NOMO-1 (cell line): Measurements from ENCODE around the gene KRTAP12-2.

Experiments
- DNase-seq, 2 experiments: peaks; one replicate each; lab custom pipeline; 2025; ENCODE audit not compliant: unreplicated experiment in 2 of 2; lab: John Stamatoyannopoulos, UW

The KRTAP12-2 gene

DNA sequence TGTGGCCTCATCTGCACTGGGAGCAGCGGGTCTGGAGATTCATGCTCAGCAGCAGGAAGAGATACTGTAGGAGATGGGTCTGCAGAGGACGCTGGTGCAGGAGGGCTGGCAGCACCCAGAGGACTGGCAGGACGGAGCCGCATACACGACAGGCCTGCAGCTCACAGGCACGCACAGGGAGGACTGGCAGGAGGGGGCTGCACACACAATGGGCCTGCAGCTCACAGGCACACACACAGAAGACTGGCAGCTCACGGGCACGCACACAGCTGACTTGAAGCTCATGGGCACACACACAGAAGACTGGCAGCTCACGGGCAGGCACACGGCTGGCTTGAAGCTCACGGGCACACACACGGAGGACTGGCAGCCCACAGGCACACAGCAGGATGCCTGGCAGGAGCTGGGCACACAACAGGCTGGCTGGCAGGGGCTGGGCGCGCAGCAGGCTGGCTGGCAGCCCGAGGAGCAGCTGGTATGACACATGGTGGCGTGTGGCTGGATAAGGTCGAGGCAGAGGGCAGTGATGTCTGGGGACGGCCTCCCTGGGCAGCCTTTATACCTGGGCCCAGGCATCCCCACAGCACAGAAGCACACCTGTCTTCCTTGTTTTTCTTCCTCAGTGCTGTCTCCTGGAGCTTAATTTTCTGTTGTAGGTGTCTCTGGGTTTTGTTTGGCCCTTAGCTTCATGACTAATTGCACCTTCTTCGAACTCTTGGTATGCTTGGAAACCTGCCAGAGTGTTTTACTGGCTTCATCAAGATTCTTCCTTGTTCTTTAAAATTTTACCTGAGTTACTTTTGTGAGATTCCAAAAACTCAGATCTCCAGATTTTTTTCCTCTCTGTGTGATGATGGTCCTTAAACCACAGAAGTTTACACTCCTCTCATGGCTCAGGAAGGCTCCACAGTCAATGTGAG lies at the start of gene KRTAP12-2:
Gene KRTAP12-2, minus strand, starts transcription at position 527 of the 920 bp plus-strand sequence. Its CDS starts 41 bp downstream, at position 486.
- DNase-seq: no peak

- DNase-seq: no peak
Observed at GRCh38 chr21:44714905-44715304, 48.2 kb upstream of the KRTAP12-2 start.

GRCh38 chr21:44713846-44714245 lies 47.1 kb upstream of the KRTAP12-2 start:
- DNase-seq: no peak

DNA sequence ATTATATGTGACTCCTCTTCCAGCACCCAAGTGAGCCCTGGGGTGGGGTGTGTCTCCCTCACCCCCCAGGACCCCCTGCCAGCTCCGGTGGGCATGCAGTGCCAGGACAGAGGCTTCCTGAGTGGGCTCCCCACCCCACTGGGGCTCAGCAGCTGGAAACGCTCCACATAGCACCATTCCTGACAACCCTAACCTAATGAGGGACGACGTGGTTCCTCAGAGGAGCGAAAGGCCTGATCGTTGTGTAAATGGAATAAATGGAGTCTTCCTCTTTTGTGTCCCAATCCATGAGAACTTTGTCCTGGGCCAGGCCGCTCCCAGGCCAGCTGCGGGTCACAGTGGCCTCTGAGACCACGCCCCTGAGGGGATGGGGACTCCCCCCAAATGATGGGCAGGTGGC lies 46.4 kb upstream of the KRTAP12-2 start:
- no peak for DNase-seq

DNA sequence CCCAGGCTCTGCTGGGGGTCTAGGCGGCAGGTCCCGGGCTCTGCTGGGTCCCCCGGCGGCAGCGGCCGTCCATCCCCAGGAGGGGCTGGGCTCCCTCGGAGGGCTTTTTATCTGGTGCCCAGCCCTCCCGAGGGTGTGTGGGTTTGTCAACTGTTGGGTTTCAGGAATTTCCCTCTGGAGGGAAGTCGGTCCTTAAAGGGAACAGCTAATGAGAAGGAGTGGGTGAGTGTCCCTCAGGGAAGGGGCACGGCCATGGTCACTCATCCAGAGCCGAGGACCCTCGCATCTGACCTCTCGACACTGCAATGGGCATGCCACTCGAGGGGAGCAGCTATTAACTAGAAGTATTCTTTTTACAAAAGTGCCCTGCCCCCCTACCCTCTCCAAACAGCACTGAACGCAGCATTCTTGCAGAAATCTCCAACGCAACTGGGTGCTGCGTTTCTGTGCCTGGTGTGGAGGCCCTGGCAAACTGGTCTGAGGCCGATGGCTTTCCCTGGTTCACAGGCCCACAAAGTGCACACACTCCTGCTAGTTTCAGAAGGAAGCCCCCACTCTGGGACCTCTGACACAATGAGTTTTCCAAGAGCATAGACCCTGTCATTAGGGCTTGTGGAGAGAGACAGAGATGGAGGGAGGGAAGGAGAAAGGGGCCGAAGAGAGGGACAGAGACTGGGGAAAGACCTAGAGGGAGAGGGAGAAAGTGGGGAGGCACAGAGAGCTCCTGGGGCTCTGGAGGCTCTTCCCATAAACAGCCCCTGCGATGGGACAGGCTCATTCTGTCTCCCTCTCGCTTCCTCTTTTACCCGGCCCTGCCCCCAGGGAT lies 45.7 kb upstream of the KRTAP12-2 start:
- DNase-seq: no peak

- no peak for DNase-seq
Observed at GRCh38 chr21:44711327-44712202, 44.8 kb upstream of the KRTAP12-2 start, which contains the start of gene TSPEAR. Gene TSPEAR, minus strand, starts transcription at chr21:44711572. Its CDS starts 58 bp downstream, at chr21:44711514.

DNA sequence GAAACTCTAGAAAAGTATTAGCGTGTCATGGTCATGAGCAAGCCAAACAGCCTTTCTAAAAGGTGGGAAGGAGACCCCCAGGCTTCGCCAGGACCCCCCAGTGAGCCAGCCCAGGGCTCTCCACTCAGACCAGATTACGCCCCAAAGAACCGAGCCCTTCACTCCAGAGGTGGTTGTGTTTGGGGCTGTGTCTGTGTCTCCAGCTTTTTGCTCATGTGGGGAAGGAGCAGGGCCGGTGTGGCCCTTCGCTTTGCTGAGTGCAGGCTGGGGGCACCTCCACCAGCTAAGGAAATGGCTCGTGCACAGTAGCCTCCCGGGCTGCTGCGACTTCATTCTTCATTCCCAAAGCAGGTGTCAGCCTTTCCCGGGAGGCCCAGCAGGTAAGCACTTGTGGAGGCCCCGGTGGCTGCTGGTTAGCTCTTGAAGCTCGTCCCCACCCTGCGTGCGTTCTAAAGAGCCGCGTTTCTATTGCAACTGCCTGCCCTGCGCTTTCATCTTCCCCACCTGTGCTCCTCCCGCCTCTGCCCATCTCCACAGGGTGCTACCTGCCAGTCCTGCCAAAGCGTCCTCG lies 44.1 kb upstream of the KRTAP12-2 start:
- no peak for DNase-seq

DNA sequence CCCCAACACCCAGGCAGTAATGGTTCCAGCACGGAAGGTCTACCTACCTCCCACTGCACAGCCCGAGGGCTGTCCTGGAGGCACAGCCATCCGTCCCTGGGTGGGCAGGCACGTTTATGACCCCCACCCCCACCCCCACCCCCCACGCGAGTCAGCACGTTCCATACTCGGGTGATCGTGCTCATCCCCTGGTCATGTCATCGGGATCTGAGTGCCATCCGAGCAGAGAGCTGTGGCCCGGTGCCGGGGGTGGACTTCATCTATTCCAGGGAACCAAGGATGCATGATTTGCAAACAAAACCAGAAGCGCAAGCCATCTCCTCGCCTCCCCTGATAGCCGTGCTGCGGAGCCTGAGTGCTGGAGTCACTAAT lies 43.6 kb upstream of the KRTAP12-2 start:
- DNase-seq: no peak

GRCh38 chr21:44709426-44710293 lies 42.9 kb upstream of the KRTAP12-2 start:
- DNase-seq: peak in 1 of 2 experiments; percentile 7

- DNase-seq: peak in 1 of 2 experiments; percentile 4
Observed at GRCh38 chr21:44708866-44709425, 42.2 kb upstream of the KRTAP12-2 start.

DNA sequence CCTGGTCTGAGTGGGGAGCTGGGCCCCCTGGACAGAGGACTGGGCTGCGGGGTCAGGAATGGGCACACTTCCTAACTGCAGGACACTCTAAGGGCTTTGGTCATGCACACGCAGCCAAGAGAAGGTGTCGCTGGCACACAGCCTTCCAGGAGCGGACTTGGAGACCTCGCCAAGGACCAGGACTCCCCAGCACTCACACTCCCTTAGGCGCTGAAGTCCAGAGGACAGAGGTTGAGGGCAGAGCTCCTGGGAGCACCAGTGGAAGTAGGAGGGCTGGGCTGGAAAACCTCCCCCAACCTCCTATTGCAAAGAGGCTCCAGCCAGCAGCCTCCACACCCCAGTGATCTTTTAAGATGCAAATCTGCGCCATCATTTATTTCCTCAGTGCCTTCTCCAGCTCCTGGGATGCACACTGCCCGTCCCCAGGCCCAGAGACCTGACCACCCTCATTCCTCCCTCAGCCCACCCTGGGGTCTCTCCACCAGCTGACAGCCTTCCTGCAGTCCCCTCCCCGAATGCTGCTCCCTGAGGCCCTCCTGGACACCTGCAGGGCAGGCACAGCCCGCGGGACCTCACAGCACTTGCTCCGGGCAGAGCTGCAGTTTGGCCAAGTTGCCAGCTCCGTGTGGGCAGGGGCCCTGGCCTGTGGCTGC lies 41.6 kb upstream of the KRTAP12-2 start:
- no peak for DNase-seq

DNA sequence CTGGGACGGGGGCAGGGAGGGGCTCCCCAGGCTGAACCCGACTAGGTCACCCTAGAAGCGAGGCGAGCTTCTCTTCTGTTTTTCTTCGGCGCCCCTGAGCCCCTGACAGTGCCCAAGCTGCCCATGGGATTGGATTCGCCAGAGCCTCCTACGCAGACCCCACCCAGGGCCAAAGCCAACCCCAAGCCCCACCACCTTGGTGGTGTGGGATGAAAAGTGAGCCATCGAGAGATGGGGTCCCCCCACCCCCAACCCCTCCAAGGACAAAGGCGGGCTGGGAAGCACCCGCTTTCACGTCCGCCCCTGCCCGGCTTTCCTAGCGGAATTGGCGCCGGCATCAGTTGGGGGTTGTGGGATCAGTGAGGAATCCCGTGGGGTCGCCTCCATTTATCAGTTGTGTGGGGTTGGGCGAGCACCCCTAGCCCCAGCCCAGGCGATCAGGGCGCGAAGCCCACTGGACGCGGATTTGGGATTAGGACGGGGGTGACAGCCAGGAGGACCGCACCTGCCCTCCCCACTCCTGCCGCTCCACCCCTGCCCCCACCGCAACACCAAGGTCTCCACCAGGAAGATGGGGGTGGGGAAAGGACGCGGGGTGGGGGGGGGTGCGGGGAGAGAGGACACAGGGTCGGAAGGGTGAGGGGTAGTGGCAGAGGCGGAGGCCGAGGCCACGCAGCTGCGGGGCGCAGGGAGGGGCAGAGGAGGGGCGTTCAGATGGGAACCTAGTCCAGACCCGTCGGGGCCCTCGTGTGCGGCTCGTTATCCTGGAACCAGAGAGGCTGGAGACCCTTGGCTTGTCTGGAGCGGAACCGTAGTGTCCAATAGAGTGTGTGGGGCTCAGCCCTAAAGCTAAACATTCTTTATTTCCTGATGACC lies 40.2 kb upstream of the KRTAP12-2 start:
- DNase-seq: no peak

GRCh38 chr21:44706026-44706705 lies 39.4 kb upstream of the KRTAP12-2 start:
- DNase-seq: no peak

- no peak for DNase-seq
Observed at GRCh38 chr21:44704636-44705001, 37.9 kb upstream of the KRTAP12-2 start.

GRCh38 chr21:44703731-44704635 lies 37.3 kb upstream of the KRTAP12-2 start:
- no peak for DNase-seq
